ENCODE data around the gene CXorf49B. TPM values are rescaled to one million over a fixed set of nuclear protein-coding genes. Genes with fewer than 3 reads are reported as not detected.
"Not testable (repeated sequence)": the region's sequence is repeated elsewhere in the genome, so short reads cannot be mapped to it uniquely, and the experiment has no call there.

The CXorf49B gene
- total RNA-seq (not detected), polyA plus RNA-seq (ENCODE audit: insufficient read depth in 1 of 8, insufficient read length in 8 of 8, low replicate concordance in 1 of 8) (under 1 TPM in 1 of 8 donors, not detected in 7; 0.09 TPM)
- long read RNA-seq, donor 1, result 0 reads
- long read RNA-seq, donor 2, result 0 reads
- long read RNA-seq, donor 3, result 0 reads
- long read RNA-seq, donor 4, result 0 reads
- long read RNA-seq, donor 5, partial matches to known transcripts, result 0 of 1 reads
- long read RNA-seq, donor 5, other reads (novel, unspliced or antisense), result 0 of 1 reads
- long read RNA-seq, donor 6, result 0 reads
- long read RNA-seq, donor 7, result 0 reads
- long read RNA-seq, donor 8, result 0 reads
- long read RNA-seq, donor 9, result 0 reads
- long read RNA-seq, donor 10, result 0 reads
- long read RNA-seq, donor 11, result 0 reads

GRCh38 chrX:71763049-71763448 is at the start of gene CXorf49B:
CXorf49B (plus strand) TSS chrX:71763349; CDS start chrX:71763424, 75 bp downstream.
- WGBS (ENCODE audit: insufficient coverage), result no CpG with 5 or more reads among the region's 34 CpGs
- H3K4me1 ChIP-seq (ENCODE audit: control insufficient read depth, insufficient read depth, low read length); H3K36me3 ChIP-seq (ENCODE audit: control insufficient read depth, insufficient read depth, low read length); H3K4me3 ChIP-seq (ENCODE audit: low read length); H3K27ac ChIP-seq (ENCODE audit: low read length); H3K27me3 ChIP-seq (ENCODE audit: control insufficient read depth, insufficient read depth, low read length); H3K9me3 ChIP-seq (replicated peaks; ENCODE audit: control insufficient read depth, low read depth, low read length); DNase-seq: not testable (repeated sequence)

DNA sequence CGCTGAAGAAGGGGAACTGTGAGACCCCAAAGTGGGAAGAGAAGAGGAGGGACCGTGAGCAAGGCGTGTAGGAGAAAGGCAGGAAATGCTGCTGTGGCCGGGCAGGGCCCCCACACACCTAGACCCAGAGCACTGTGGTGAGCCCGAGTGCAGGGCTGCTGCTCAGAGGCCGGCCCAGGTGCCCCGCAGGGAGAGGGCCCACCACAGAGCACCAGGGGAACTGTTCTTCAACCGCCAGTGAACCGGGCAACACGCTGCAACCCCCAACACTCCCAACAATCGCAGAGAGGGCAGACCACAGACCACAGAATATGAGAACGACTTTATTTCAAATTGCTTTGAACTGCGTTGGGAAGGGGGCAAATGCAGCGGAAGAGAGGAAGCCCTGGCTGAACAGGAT is 49.1 kb upstream of the CXorf49B start:
- H3K27me3 ChIP-seq (ENCODE audit: control insufficient read depth, insufficient read depth, low read length); H3K9me3 ChIP-seq (replicated peaks; ENCODE audit: control insufficient read depth, low read depth, low read length); H3K4me3 ChIP-seq (ENCODE audit: low read length); DNase-seq; H3K36me3 ChIP-seq (ENCODE audit: control insufficient read depth, insufficient read depth, low read length); H3K27ac ChIP-seq (ENCODE audit: low read length); H3K4me1 ChIP-seq (ENCODE audit: control insufficient read depth, insufficient read depth, low read length): not testable (repeated sequence)
- WGBS (ENCODE audit: insufficient coverage), result no CpG with 5 or more reads among the region's 14 CpGs

DNA sequence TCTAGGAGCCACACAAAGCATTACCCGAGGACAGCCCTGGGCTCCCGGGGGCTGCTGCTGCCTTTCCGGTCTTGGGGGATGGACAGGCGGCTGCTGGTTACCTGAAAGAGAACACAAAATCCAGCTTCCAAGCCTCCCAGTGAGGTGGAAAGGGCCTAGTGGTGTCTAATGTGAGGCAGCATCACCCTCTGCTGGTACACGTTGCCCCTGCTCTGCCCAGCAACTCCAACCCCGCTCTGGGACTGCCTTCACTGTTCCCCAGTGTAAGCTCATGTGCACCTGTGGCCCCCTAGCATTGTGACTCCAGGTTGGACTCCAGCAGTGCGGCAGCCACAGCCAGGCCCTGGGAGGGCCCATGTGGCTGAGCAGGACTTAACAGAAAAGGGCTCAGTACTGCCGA is 47.6 kb upstream of the CXorf49B start:
- not testable (repeated sequence) for DNase-seq; H3K36me3 ChIP-seq (ENCODE audit: control insufficient read depth, insufficient read depth, low read length); H3K4me3 ChIP-seq (ENCODE audit: low read length); H3K27ac ChIP-seq (ENCODE audit: low read length); H3K27me3 ChIP-seq (ENCODE audit: control insufficient read depth, insufficient read depth, low read length); H3K9me3 ChIP-seq (replicated peaks; ENCODE audit: control insufficient read depth, low read depth, low read length); H3K4me1 ChIP-seq (ENCODE audit: control insufficient read depth, insufficient read depth, low read length)
- no CpG with 5 or more reads among the region's 8 CpGs for WGBS (ENCODE audit: insufficient coverage)

- not testable (repeated sequence) for H3K9me3 ChIP-seq (replicated peaks; ENCODE audit: control insufficient read depth, low read depth, low read length); H3K4me3 ChIP-seq (ENCODE audit: low read length); DNase-seq; H3K27me3 ChIP-seq (ENCODE audit: control insufficient read depth, insufficient read depth, low read length); H3K36me3 ChIP-seq (ENCODE audit: control insufficient read depth, insufficient read depth, low read length); H3K4me1 ChIP-seq (ENCODE audit: control insufficient read depth, insufficient read depth, low read length); H3K27ac ChIP-seq (ENCODE audit: low read length)
- no CpG with 5 or more reads among the region's 12 CpGs for WGBS (ENCODE audit: insufficient coverage)
These were observed 46.8 kb upstream of the CXorf49B start for GRCh38 chrX:71716323-71716722.

GRCh38 chrX:71718185-71718584 is 45.0 kb upstream of the CXorf49B start, which contains the start of gene CXorf49:
CXorf49 (minus strand) TSS chrX:71718285; CDS start chrX:71718151, 134 bp downstream.
- not testable (repeated sequence) for H3K27me3 ChIP-seq (ENCODE audit: control insufficient read depth, insufficient read depth, low read length); H3K4me1 ChIP-seq (ENCODE audit: control insufficient read depth, insufficient read depth, low read length); H3K27ac ChIP-seq (ENCODE audit: low read length); DNase-seq; H3K36me3 ChIP-seq (ENCODE audit: control insufficient read depth, insufficient read depth, low read length); H3K4me3 ChIP-seq (ENCODE audit: low read length); H3K9me3 ChIP-seq (replicated peaks; ENCODE audit: control insufficient read depth, low read depth, low read length)
- no CpG with 5 or more reads among the region's 30 CpGs for WGBS (ENCODE audit: insufficient coverage)

DNA sequence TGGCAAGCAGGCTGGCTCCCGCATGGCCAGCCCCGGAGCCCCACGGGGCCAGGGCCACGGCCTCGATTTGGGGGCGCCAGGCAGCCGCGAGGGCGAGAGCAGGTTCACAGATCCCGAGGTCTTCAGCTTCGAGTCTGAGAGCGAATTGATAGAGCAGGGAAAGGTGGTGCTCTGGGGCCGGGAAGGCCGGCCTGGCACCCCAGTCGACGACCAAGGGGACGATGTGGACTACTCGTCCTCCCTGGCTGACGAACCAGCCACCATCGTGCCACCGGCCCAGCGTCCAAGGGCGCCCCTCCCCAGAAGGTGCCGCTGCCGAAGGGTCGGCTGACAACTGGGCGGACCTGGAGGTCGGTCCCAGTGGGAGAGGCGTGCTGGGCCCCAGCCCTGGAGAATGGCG is 44.0 kb upstream of the CXorf49B start:
- not testable (repeated sequence) for DNase-seq; H3K36me3 ChIP-seq (ENCODE audit: control insufficient read depth, insufficient read depth, low read length); H3K27me3 ChIP-seq (ENCODE audit: control insufficient read depth, insufficient read depth, low read length); H3K9me3 ChIP-seq (replicated peaks; ENCODE audit: control insufficient read depth, low read depth, low read length); H3K4me3 ChIP-seq (ENCODE audit: low read length); H3K27ac ChIP-seq (ENCODE audit: low read length); H3K4me1 ChIP-seq (ENCODE audit: control insufficient read depth, insufficient read depth, low read length)
- WGBS (ENCODE audit: insufficient coverage), result no CpG with 5 or more reads among the region's 30 CpGs

DNA sequence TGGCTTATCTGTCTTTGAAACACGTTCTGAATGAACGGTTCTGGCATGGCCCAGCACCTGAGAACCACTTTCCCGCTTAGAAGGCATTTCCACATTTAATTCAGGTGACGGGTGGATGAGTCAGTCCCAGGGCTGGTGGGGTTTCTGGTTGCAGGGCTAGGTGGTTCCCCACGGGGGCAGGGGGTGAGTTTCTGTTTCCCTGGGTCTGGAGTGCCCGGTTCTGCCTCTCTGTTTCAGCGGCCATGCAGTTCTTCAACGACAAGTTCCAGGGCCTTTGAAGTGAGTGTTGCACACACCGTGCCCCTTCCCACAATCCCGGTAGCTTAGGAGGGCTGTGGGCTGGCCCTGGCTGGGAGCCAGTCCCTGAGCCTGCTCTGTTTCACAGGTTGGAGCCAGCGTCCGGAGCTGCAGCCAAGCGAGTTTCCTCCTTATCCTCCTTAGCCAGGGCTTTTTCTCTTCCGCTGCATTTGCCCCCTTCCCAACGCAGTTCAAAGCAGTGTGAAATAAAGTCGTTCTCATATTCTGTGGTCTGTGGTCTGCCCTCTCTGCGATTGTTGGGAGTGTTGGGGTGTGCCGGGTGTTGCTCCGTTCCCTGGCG is 42.8 kb upstream of the CXorf49B start:
- WGBS (ENCODE audit: insufficient coverage), result no CpG with 5 or more reads among the region's 20 CpGs
- not testable (repeated sequence) for H3K4me1 ChIP-seq (ENCODE audit: control insufficient read depth, insufficient read depth, low read length); DNase-seq; H3K36me3 ChIP-seq (ENCODE audit: control insufficient read depth, insufficient read depth, low read length); H3K9me3 ChIP-seq (replicated peaks; ENCODE audit: control insufficient read depth, low read depth, low read length); H3K27me3 ChIP-seq (ENCODE audit: control insufficient read depth, insufficient read depth, low read length); H3K4me3 ChIP-seq (ENCODE audit: low read length); H3K27ac ChIP-seq (ENCODE audit: low read length)

DNA sequence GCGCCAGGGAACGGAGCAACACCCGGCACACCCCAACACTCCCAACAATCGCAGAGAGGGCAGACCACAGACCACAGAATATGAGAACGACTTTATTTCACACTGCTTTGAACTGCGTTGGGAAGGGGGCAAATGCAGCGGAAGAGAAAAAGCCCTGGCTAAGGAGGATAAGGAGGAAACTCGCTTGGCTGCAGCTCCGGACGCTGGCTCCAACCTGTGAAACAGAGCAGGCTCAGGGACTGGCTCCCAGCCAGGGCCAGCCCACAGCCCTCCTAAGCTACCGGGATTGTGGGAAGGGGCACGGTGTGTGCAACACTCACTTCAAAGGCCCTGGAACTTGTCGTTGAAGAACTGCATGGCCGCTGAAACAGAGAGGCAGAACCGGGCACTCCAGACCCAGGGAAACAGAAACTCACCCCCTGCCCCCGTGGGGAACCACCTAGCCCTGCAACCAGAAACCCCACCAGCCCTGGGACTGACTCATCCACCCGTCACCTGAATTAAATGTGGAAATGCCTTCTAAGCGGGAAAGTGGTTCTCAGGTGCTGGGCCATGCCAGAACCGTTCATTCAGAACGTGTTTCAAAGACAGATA is 2.4 kb upstream of the CXorf49B start:
- not testable (repeated sequence) for H3K36me3 ChIP-seq (ENCODE audit: control insufficient read depth, insufficient read depth, low read length); H3K27ac ChIP-seq (ENCODE audit: low read length); H3K4me1 ChIP-seq (ENCODE audit: control insufficient read depth, insufficient read depth, low read length); H3K9me3 ChIP-seq (replicated peaks; ENCODE audit: control insufficient read depth, low read depth, low read length); H3K27me3 ChIP-seq (ENCODE audit: control insufficient read depth, insufficient read depth, low read length); H3K4me3 ChIP-seq (ENCODE audit: low read length); DNase-seq
- WGBS (ENCODE audit: insufficient coverage), result no CpG with 5 or more reads among the region's 20 CpGs

- DNase-seq; H3K4me3 ChIP-seq (ENCODE audit: low read length); H3K27me3 ChIP-seq (ENCODE audit: control insufficient read depth, insufficient read depth, low read length); H3K9me3 ChIP-seq (replicated peaks; ENCODE audit: control insufficient read depth, low read depth, low read length); H3K4me1 ChIP-seq (ENCODE audit: control insufficient read depth, insufficient read depth, low read length); H3K36me3 ChIP-seq (ENCODE audit: control insufficient read depth, insufficient read depth, low read length); H3K27ac ChIP-seq (ENCODE audit: low read length): not testable (repeated sequence)
- no CpG with 5 or more reads among the region's 11 CpGs for WGBS (ENCODE audit: insufficient coverage)
These were observed 1.7 kb downstream of the CXorf49B start for GRCh38 chrX:71764832-71765231.

GRCh38 chrX:71765613-71766012 is 2.5 kb downstream of the CXorf49B start:
- not testable (repeated sequence) for H3K27ac ChIP-seq (ENCODE audit: low read length); DNase-seq; H3K4me3 ChIP-seq (ENCODE audit: low read length); H3K27me3 ChIP-seq (ENCODE audit: control insufficient read depth, insufficient read depth, low read length); H3K36me3 ChIP-seq (ENCODE audit: control insufficient read depth, insufficient read depth, low read length); H3K9me3 ChIP-seq (replicated peaks; ENCODE audit: control insufficient read depth, low read depth, low read length); H3K4me1 ChIP-seq (ENCODE audit: control insufficient read depth, insufficient read depth, low read length)
- WGBS (ENCODE audit: insufficient coverage), result no CpG with 5 or more reads among the region's 8 CpGs
